Vagina (tissue), 2 donors: Measurements from ENCODE around the gene AP1G2.

Experiments
- CTCF ChIP-seq, 3 experiments: fragments of 450-650 bp in 2 of 3; fragments of 200-600 bp in 1 of 3; sonication (generic) in 1 of 3; IDR thresholded peaks; one replicate each; pipeline ENCODE4 v1.5.1; 2017 to 2019; ENCODE audit warnings: antibody characterized with exemption in 3 of 3, mild to moderate bottlenecking in 2 of 3, moderate library complexity in 2 of 3
- POLR2A ChIP-seq, 2 donors: fragments of 450-650 bp; IDR thresholded peaks; one replicate each; pipeline ENCODE4 v1.6.1; 2017; ENCODE audit warnings: antibody characterized with exemption in 2 of 2, mild to moderate bottlenecking in 2 of 2, moderate library complexity in 2 of 2
- POLR2AphosphoS5 ChIP-seq, 2 donors: sonication (generic); formaldehyde crosslinking; IDR thresholded peaks; one replicate each; pipeline ENCODE4 v1.9.0; 2017; ENCODE audit warnings: antibody characterized with exemption in 2 of 2, mild to moderate bottlenecking in 2 of 2, low read depth in 1 of 2; ENCODE audit not compliant: insufficient read depth in 1 of 2

GRCh38 chr14:23590198-23590597, 22.6 kb upstream of the AP1G2 start:
- TF ChIP-seq CTCF (IDR thresholded peaks at IDR 0.05) (no peak), POLR2A (IDR thresholded peaks at IDR 0.05) (no peak), POLR2AphosphoS5 (IDR thresholded peaks at IDR 0.05; ENCODE audit: insufficient read depth in 1 of 2, low read depth in 1 of 2) (no peak)
